Measurements from ENCODE around the gene HBEGF.

- TF ChIP-seq EP300 (IDR thresholded peaks at IDR 0.05) = no peak
- TF ChIP-seq POLR2AphosphoS5 (IDR thresholded peaks at IDR 0.05) = no peak
- TF ChIP-seq CTCF (IDR thresholded peaks at IDR 0.05) = peak; percentile 75 to 87 (median 80)
These were observed 26.6 kb upstream of the HBEGF start for GRCh38 chr5:140372971-140373487.
